CD14-positive monocyte (primary cell): Measurements from ENCODE around the gene ZCWPW1. TPM values are rescaled to one million over a fixed set of nuclear protein-coding genes. Genes with fewer than 3 reads are reported as not detected.
A peak's percentile ranks its signal among the peaks of the same experiment; 100 is the strongest.

ENCODE experiments used
- DNase-seq, 3 donors: peaks; one replicate each; pipeline ENCODE4 v3.0.0-alpha.2; 2011 to 2022
- H2AFZ ChIP-seq: 2 replicates; pipeline ENCODE4 v1.6.0; 2012; ENCODE audit warnings: mild to moderate bottlenecking, low read depth, low read length, inconsistent platforms; ENCODE audit not compliant: insufficient read depth, poor library complexity, severe bottlenecking
- H3K27ac ChIP-seq, 2 donors: 1 replicate in 1 of 2; 2 replicates in 1 of 2; pipeline ENCODE4 v1.5.1; 2012 to 2013; ENCODE audit warnings: low read length in 2 of 2, control low read depth in 1 of 2, inconsistent platforms in 1 of 2, low read depth in 1 of 2, mild to moderate bottlenecking in 1 of 2
- H3K27me3 ChIP-seq, 2 donors: one replicate each; pipeline versions ENCODE4 v1.6.0 to v1.6.1; 2011 to 2013; ENCODE audit warnings: low read length in 2 of 2; ENCODE audit not compliant: control insufficient read depth in 2 of 2, insufficient read depth in 2 of 2
- H3K36me3 ChIP-seq, 2 donors: replicated peaks in 1 of 2; 1 replicate in 1 of 2; 2 replicates in 1 of 2; pipeline versions ENCODE4 v1.5.1 to v1.6.1; 2012 to 2013; ENCODE audit warnings: low read length in 2 of 2, control low read depth in 1 of 2, inconsistent platforms in 1 of 2, mild to moderate bottlenecking in 1 of 2; ENCODE audit not compliant: insufficient read depth in 2 of 2, control insufficient read depth in 1 of 2
- H3K4me1 ChIP-seq, 2 donors: 1 replicate in 1 of 2; 2 replicates in 1 of 2; pipeline versions ENCODE4 v1.5.1 to v1.6.1; 2012 to 2013; ENCODE audit warnings: low read length in 2 of 2, control low read depth in 1 of 2, inconsistent platforms in 1 of 2, mild to moderate bottlenecking in 1 of 2, moderate library complexity in 1 of 2; ENCODE audit not compliant: insufficient read depth in 2 of 2, control insufficient read depth in 1 of 2
- H3K4me2 ChIP-seq: replicated peaks from 2 replicates; pipeline ENCODE3; 2012; ENCODE audit warnings: low read length, moderate library complexity, mild to moderate bottlenecking; ENCODE audit not compliant: poor library complexity, severe bottlenecking; ENCODE audit errors: extremely low read depth
- H3K4me3 ChIP-seq, 3 experiments: fragments of 200-600 bp in 1 of 3; sonication (generic) in 1 of 3; replicated peaks in 1 of 3; 1 replicate in 2 of 3; 2 replicates in 1 of 3; pipeline ENCODE4 v1.5.1; 2011 to 2013; ENCODE audit warnings: low read length in 3 of 3, mild to moderate bottlenecking in 3 of 3, control low read depth in 2 of 3, low read depth in 2 of 3, inconsistent platforms in 1 of 3, moderate library complexity in 1 of 3
- H3K79me2 ChIP-seq: 2 replicates; pipeline ENCODE4 v1.6.0; 2012; ENCODE audit warnings: mild to moderate bottlenecking, control low read depth, inconsistent platforms, low read length, moderate library complexity; ENCODE audit not compliant: insufficient read depth
- H3K9ac ChIP-seq: 2 replicates; pipeline ENCODE4 v1.6.0; 2017; ENCODE audit warnings: low read length, mild to moderate bottlenecking; ENCODE audit not compliant: insufficient read depth, poor library complexity, severe bottlenecking
- H3K9me3 ChIP-seq, 2 donors: replicated peaks in 1 of 2; 1 replicate in 1 of 2; 2 replicates in 1 of 2; pipeline versions ENCODE4 v1.5.1 to v1.6.1; 2012 to 2013; ENCODE audit warnings: low read length in 2 of 2, control low read depth in 1 of 2; ENCODE audit not compliant: control insufficient read depth in 1 of 2, insufficient read depth in 1 of 2
- H4K20me1 ChIP-seq: 2 replicates; pipeline ENCODE4 v1.6.0; 2012; ENCODE audit warnings: mild to moderate bottlenecking, low read length, control low read depth, moderate library complexity; ENCODE audit not compliant: insufficient read depth
- H3K27ac Mint-ChIP-seq, 7 donors: one replicate each; pipeline ENCODE4 v1.8.0; 2020; ENCODE audit warnings: mild to moderate bottlenecking in 7 of 7, mixed read lengths in 7 of 7, moderate library complexity in 6 of 7, inconsistent platforms in 2 of 7
- H3K27me3 Mint-ChIP-seq, 3 donors: one replicate each; pipeline ENCODE4 v1.8.0; 2021 to 2022; ENCODE audit warnings: low read depth in 3 of 3, mild to moderate bottlenecking in 3 of 3, mixed read lengths in 3 of 3, moderate library complexity in 3 of 3, inconsistent platforms in 1 of 3
- H3K36me3 Mint-ChIP-seq, 2 donors: one replicate each; pipeline ENCODE4 v1.8.0; 2020; ENCODE audit warnings: mixed read lengths in 2 of 2, inconsistent platforms in 1 of 2, mild to moderate bottlenecking in 1 of 2
- H3K4me1 Mint-ChIP-seq: one replicate; pipeline ENCODE4 v1.8.0; 2020; ENCODE audit warnings: mild to moderate bottlenecking, mixed read lengths
- H3K4me3 Mint-ChIP-seq, 2 donors: one replicate each; pipeline ENCODE4 v1.8.0; 2020; ENCODE audit warnings: mild to moderate bottlenecking in 2 of 2, mixed read lengths in 2 of 2, moderate library complexity in 1 of 2
- H3K9me3 Mint-ChIP-seq, 7 donors: one replicate each; pipeline ENCODE4 v1.8.0; 2020 to 2022; ENCODE audit warnings: mixed read lengths in 7 of 7, mild to moderate bottlenecking in 6 of 7, moderate library complexity in 6 of 7, inconsistent platforms in 2 of 7
- CTCF ChIP-seq: fragments of 200-600 bp; IDR thresholded peaks from one replicate; pipeline ENCODE4 v1.8.0; 2022; ENCODE audit warnings: antibody characterized with exemption, mild to moderate bottlenecking
- WGBS: methylation state at CpG from one replicate; pipeline ENCODE4 v1.1.5; 2013; ENCODE audit warnings: missing lambda C conversion rate; ENCODE audit not compliant: insufficient coverage; 5-methylcytosine and 5-hydroxymethylcytosine counted together
- intact Hi-C, 2 donors: fragments of 100-400 bp; cut with micrococcal nuclease; formaldehyde crosslinking; loops; one replicate each; pipeline versions ENCODE4 v1.15.0 to v1.15.1; 2023
- polyA plus RNA-seq, 3 donors: library from polyadenylated mRNA; depleted of rRNA in 1 of 3; unstranded in 2 of 3; stranded (reverse) in 1 of 3; fragments of 300-500 nt in 2 of 3; fragments of >200 nt in 1 of 3; fragmentation: Illumina TruSeq in 2 of 3; gene quantifications; 1 replicate in 2 of 3; 2 replicates in 1 of 3; pipeline ENCODE4 v1.2.3, GENCODE V29; 2012 to 2021

Gene ZCWPW1
- polyA plus RNA-seq, 3 donors = 0.60 to 1.9 (median 1.2) TPM

- peak overlapping the region; percentile 88 for H2AFZ ChIP-seq
- Mint-ChIP-seq H3K4me1 (peaks cover 16% of the 10 kb centered on the region), H3K36me3 (peaks cover 24 to 28% of the 10 kb centered on the region in 2 donors), H3K4me3 (no peak overlapping the region), H3K9me3 (no peaks in the 10 kb centered on the region), H3K27me3 (peaks cover 0 to 1% (median 0%) of the 10 kb centered on the region in 3 donors), H3K27ac (peak overlapping the region in 6 of 7 donors; percentile 19 to 98 (median 94))
- peaks cover 14 to 25% of the 10 kb centered on the region in 2 donors for H3K36me3 ChIP-seq
- H3K4me1 ChIP-seq = peaks cover 17 to 27% of the 10 kb centered on the region in 2 donors
- H3K4me3 ChIP-seq = peak overlapping the region in 2 of 3 experiments; percentile 72 to 90
- peak overlapping the region; percentile 84 for H3K9ac ChIP-seq
- intact Hi-C loops = loop anchor here in 1 of 2 donors (10.0 kb wide), 1 partner anchor 237 kb away; the partner anchor contains the start of gene GNB2
- H3K4me2 ChIP-seq = peak overlapping the region; percentile 89
- H3K9me3 ChIP-seq = no peaks in the 10 kb centered on the region
- TF ChIP-seq CTCF = no peak
- no peaks in the 10 kb centered on the region for H3K27me3 ChIP-seq
- no peak for DNase-seq
- WGBS = 99% methylated on average over 17 of the region's 28 CpGs
- peaks cover 6% of the 10 kb centered on the region for H4K20me1 ChIP-seq
- peaks cover 40% of the 10 kb centered on the region for H3K79me2 ChIP-seq
- H3K27ac ChIP-seq = peak overlapping the region in 1 of 2 donors; percentile 89
Observed at GRCh38 chr7:100437150-100438100, 8.9 kb upstream of the ZCWPW1 start.

GRCh38 chr7:100435401-100436304 is 7.2 kb upstream of the ZCWPW1 start:
- DNase-seq = no peak
- Mint-ChIP-seq H3K4me3 (peak overlapping the region; percentile 87 to 91), H3K27ac (peak overlapping the region; percentile 89 to 98 (median 94)), H3K36me3 (peaks cover 27 to 37% of the 10 kb centered on the region in 2 donors), H3K4me1 (peaks cover 34% of the 10 kb centered on the region), H3K9me3 (no peaks in the 10 kb centered on the region), H3K27me3 (no peaks in the 10 kb centered on the region)
- peaks cover 9% of the 10 kb centered on the region for H4K20me1 ChIP-seq
- no peaks in the 10 kb centered on the region for H3K27me3 ChIP-seq
- 2% methylated on average over 72 of the region's 81 CpGs for WGBS
- H2AFZ ChIP-seq = peak overlapping the region; percentile 88
- H3K4me1 ChIP-seq = peaks cover 28 to 44% of the 10 kb centered on the region in 2 donors
- peak overlapping the region; percentile 84 for H3K9ac ChIP-seq
- peak overlapping the region; percentile 62 to 89 for H3K27ac ChIP-seq
- peak overlapping the region; percentile 89 for H3K4me2 ChIP-seq
- no peak for TF ChIP-seq CTCF
- H3K9me3 ChIP-seq = no peaks in the 10 kb centered on the region
- peaks cover 18 to 25% of the 10 kb centered on the region in 2 donors for H3K36me3 ChIP-seq
- H3K79me2 ChIP-seq = peaks cover 57% of the 10 kb centered on the region
- intact Hi-C loops = loop anchor here in 1 of 2 donors (10.0 kb wide), 1 partner anchor 239 kb away; the partner anchor contains the start of gene GNB2
- H3K4me3 ChIP-seq = peak overlapping the region; percentile 72 to 90 (median 81)
